Epithelial cell of esophagus (primary cell): ENCODE data around the gene MGAT4B.

ENCODE experiments used
- DNase-seq: peaks from one replicate; pipeline ENCODE4 v3.0.0; 2010; ENCODE audit warnings: low read depth
- H3K4me3 ChIP-seq: 2 replicates; pipeline ENCODE4 v1.5.1; 2011; ENCODE audit warnings: mild to moderate bottlenecking, low read length, control low read depth
- TF ChIP-seq, protein P1 (sequence below): IDR thresholded peaks from 2 replicates; pipeline ENCODE4 v1.5.1; 2011; ENCODE audit warnings: low read depth, mild to moderate bottlenecking, low read length, control low read depth, inconsistent platforms; ENCODE audit not compliant: insufficient read depth; ENCODE audit errors: missing control alignments

MGAT4B gene

DNA sequence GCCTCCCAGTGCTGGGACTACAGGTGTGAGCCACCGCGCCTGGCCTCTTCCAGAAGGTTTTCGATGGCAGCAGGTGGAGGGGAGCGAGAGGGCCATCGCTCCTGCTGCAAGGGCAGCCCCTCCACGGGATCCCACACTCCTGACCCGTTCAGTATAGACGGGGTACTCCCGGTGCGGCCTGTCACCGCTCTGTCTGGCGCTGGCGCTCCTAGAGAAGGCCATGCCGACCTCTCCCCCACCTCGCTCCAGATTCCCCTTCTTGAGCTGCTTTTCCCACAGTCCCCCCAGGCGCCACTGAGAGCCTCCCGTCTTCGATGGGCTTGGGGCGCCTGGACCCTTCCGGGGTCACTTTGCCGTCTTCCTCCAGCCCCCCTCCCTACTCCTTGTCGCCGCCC lies 9.7 kb upstream of the MGAT4B start:
- peak overlapping the region; percentile 27 for H3K4me3 ChIP-seq
- no peak for DNase-seq
- TF ChIP-seq, protein P1, sequence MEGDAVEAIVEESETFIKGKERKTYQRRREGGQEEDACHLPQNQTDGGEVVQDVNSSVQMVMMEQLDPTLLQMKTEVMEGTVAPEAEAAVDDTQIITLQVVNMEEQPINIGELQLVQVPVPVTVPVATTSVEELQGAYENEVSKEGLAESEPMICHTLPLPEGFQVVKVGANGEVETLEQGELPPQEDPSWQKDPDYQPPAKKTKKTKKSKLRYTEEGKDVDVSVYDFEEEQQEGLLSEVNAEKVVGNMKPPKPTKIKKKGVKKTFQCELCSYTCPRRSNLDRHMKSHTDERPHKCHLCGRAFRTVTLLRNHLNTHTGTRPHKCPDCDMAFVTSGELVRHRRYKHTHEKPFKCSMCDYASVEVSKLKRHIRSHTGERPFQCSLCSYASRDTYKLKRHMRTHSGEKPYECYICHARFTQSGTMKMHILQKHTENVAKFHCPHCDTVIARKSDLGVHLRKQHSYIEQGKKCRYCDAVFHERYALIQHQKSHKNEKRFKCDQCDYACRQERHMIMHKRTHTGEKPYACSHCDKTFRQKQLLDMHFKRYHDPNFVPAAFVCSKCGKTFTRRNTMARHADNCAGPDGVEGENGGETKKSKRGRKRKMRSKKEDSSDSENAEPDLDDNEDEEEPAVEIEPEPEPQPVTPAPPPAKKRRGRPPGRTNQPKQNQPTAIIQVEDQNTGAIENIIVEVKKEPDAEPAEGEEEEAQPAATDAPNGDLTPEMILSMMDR, result no peak

DNA sequence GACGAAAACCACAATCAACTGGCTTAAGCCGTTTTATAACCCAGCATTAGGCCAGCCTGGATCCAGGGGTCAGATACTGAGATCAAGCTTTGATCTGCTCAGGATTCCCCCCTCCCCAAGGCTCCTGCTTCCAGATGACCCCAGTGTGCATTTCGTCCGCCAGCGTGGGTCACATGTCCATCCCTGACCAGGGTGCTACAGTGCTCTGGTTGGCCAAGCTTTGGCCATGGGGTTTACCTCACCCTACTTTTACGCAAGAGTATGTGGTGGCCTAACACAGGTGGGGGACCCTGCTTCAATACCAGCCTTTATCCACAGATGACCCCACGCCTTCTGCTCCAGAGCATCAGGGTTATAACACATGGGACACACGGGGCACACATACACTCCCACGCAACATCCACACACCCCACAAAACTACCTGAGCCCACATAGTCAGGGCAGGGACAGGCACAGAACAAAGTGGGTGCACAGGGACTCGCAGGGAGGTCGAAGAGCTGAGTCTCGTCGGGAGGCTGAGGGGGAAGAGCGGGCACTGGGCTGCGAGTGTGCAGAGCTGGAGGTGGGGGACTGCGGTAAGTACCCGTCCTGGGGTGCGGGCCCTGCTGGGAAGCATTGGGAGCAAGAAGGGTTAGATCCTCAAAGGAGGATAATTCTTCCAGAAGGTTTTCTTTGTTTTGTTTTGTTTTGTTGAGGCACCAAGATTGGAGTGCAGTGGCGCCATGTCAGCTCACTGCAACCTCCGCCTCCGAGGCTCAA lies 9.0 kb upstream of the MGAT4B start:
- TF ChIP-seq, protein P1, result no peak
- H3K4me3 ChIP-seq, result no peak overlapping the region
- no peak for DNase-seq

DNA sequence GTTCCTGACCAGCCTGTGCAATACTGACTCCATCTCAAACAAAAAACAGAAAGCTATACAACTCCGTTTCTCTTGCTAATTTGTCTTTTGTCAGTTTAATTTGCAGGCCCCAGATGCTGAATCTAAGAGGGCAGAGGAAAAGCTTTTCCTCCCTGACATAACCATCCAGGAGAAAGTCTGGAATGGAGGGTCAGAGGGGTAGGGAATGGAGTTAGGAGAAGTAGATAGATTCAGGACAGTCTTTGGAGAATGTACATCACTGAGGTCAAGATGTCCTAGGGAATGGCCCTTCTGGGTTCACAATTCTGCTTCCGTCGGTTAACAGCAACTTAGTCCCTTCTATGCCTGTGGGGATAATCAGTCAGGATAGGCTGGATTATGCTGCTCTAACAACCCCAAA lies 7.4 kb upstream of the MGAT4B start:
- H3K4me3 ChIP-seq, result no peak overlapping the region
- TF ChIP-seq, protein P1, result no peak

DNA sequence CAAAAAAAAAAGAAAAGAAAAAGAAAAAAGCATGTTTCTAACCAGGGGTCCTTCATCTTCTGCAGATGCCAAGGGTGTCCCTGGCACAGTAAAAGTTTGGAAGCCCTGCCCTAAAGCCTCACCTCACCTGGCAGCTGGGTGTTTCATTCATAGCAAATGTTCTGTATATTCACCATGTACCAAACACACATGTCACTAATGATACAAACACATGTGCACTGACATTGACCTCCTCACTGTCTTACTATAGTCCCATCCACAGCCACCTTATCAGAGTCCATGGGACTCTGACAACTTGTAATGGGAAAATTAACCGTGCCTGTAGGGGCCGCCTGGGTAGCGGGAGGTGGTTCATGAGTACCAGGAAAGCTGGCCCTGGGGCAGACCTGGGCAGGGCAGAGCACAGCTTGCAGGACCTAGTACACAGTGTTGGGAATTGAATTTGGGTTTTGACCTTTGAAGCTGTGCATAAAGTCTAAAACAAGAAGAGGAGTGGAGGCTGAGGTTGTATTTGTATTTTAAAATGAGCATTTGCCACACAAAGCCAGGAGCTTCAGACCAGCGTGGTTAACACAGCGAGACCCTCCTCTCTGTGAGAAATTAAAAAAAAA lies 6.4 kb upstream of the MGAT4B start:
- no peak for DNase-seq
- TF ChIP-seq, protein P1, result no peak
- no peak overlapping the region for H3K4me3 ChIP-seq

More for the DNA sequence above, 7.4 kb upstream of the MGAT4B start:
- no peak for DNase-seq

DNA sequence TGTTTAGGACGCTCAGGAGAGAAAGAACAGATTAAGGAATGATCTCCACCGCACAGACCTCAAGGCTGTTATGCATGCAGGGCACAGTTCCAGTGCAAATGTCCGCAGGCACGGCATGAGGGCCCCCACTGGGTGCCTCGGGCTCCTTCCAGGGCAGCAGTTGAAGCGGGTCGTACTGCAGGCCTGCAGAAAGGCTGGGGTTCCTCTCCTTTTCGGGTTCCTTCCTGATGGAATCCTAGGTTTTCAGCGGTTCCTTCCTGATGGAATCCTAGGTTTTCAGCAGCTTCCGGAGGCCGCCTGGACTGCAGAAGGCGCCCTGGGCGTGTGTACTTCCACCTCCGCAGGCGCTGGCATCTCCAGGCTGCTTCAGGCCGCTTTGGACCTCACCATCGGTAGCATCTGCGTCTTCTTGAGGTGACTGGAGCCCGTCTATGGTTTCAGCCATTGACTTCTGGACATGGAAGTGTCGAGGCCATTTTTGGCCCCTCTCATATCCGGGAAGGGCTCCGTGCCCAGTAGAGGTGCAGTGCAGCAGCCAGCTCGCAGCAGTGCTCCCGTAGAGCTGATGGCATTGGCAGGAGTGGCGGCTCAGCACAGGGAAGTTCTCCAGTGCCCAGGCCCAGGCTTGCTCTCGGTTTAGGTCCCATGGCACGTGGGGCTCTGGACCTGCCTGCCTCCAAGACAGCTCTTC lies 5.6 kb upstream of the MGAT4B start:
- H3K4me3 ChIP-seq, result no peak overlapping the region
- no peak for DNase-seq
- TF ChIP-seq, protein P1, result no peak

DNA sequence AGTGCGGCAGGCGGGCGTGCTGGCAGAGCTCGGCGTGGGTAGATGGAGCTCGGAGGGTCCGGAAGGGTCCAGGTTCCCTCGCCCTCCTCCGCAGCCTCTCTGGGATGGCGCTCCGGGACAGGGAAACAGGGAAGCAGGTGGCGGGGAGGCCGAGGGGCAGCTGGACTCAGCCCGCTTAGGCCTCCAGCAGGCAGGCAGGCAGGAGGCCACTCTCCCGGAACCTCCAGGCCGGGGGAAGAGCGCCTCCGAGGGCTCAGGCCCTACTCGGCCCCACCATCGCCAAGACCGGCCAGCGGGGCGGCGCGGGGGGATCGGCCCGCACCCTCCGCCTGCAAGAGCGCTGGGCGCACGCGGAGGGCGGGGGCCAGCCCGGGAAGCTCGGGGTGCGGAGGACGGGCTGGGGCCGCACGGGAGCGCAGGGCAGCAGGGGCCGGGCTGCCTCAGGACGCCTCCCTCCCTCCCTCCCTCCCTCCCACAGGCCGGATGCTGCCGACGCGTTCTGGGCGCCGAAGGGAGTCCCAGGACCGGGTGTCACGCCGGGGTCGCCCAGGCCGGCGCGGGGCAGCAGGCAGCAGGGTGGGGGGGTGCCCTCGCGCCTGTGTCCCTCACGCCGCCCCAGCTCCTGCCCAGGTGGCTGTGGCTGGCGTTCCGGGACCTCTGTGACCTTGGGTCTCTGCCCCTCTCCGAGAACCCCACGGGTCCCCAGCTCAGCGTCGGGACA lies 977 bp downstream of the MGAT4B start:
- TF ChIP-seq, protein P1, result no peak
- peak; percentile 44 for DNase-seq
- peak overlapping the region; percentile 62 for H3K4me3 ChIP-seq
